GM12891 (cell line): ENCODE results near the gene FBXO24.

ENCODE experiments used
- POLR2A ChIP-seq: IDR thresholded peaks from 2 replicates; pipeline ENCODE4 v1.6.1; 2011; ENCODE audit warnings: low read depth, low read length, control low read depth
- POLR2AphosphoS5 ChIP-seq: IDR thresholded peaks from 2 replicates; pipeline ENCODE4 v1.6.1; 2011; ENCODE audit warnings: low read depth, low read length, control low read depth
- POU2F2 ChIP-seq: IDR thresholded peaks from 2 replicates; pipeline ENCODE4 v1.6.1; 2011; ENCODE audit warnings: low read depth, mild to moderate bottlenecking, control low read depth, low read length, moderate library complexity
- SPI1 ChIP-seq: IDR thresholded peaks from 2 replicates; pipeline ENCODE4 v1.6.1; 2011; ENCODE audit warnings: low read depth, low read length, control low read depth

DNA sequence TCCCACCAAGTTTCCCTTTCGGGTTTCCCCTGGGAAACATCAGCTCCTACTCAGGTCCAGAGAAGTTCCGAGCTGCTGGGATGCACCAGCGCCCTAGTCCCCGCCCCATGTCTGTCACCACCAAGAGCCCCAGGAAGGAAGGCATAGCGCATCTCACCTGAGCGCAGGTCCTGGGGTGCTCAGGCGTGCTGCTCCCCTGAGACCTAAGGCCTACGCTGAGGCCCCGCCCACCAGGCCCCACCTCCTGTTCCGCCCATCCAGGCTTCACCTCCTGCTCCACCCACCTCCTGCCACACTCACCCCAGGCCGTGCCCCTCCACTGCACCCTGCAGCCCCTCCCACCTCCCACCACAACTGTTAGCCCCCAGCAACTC is 56.4 kb downstream of the FBXO24 start:
- TF ChIP-seq POLR2A (no peak), POLR2AphosphoS5 (no peak), SPI1 (no peak), POU2F2 (no peak)
